ENCODE measurements around the gene SCARB1. TPM values are rescaled to one million over a fixed set of nuclear protein-coding genes. Genes with fewer than 3 reads are reported as not detected.

SCARB1 gene
- total RNA-seq, 1 experiment from 2014 or later, result 106 TPM

DNA sequence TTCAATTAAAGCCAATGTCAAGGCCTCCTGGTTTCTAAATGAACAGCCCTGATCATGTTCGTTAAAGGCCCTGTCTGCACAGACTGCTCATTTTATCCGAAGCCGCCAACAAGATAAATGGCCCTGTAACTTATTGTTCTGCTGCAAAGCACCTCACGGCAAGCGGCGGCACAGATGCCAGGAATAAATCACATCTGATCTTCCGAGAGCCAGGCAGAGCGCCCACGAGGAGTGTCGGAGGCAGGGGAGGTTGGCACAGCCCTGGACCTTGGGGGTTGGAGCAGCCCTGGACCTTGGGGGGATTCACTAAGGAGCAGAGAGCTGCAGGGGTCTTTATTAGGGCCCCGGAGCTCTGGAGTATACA lies 110.5 kb downstream of the SCARB1 start:
- peaks cover 3% of the 10 kb centered on the region for H3K27me3 Mint-ChIP-seq (ENCODE audit: insufficient read depth, unreplicated experiment)
- H3K36me3 Mint-ChIP-seq (ENCODE audit: insufficient read depth, unreplicated experiment), result no peaks in the 10 kb centered on the region
- Histone ChIP-seq H3K4me1 (no peaks in the 10 kb centered on the region), H3K27me3 (replicated peaks; ENCODE audit: control insufficient read depth, insufficient read depth, low read length) (no peaks in the 10 kb centered on the region; the same call in 1 of the 2 replicates), H3K4me3 (ENCODE audit: low read depth, low read length) (no peak overlapping the region), H3K36me3 (ENCODE audit: control insufficient read depth, insufficient read depth, low read length) (no peaks in the 10 kb centered on the region), H3K9me3 (no peaks in the 10 kb centered on the region)
- no peak overlapping the region for H3K27ac Mint-ChIP-seq (ENCODE audit: unreplicated experiment)
- no peak overlapping the region for H3K4me3 Mint-ChIP-seq (ENCODE audit: unreplicated experiment)
- ChIA-PET POLR2A (no interaction called here), CTCF (no interaction called here)
- no peak for DNase-seq
- H3K9me3 Mint-ChIP-seq (ENCODE audit: unreplicated experiment), result peaks cover 20% of the 10 kb centered on the region
- H3K4me1 Mint-ChIP-seq (ENCODE audit: low read depth, unreplicated experiment), result no peaks in the 10 kb centered on the region
- no peak for TF ChIP-seq CTCF (IDR thresholded peaks at IDR 0.05; ENCODE audit: insufficient read depth in 1 of 2, low read depth in 1 of 2, low read length in 1 of 2, severe bottlenecking in 1 of 2, unreplicated experiment in 1 of 2)
- intact Hi-C loops (cut with micrococcal nuclease; ENCODE audit: unreplicated experiment), result loop anchor here (5.0 kb wide), 1 partner anchor 186 kb away; the partner anchor contains the start of gene NCOR2
- no TSS peak for BruUV-seq (replicated peaks)

DNA sequence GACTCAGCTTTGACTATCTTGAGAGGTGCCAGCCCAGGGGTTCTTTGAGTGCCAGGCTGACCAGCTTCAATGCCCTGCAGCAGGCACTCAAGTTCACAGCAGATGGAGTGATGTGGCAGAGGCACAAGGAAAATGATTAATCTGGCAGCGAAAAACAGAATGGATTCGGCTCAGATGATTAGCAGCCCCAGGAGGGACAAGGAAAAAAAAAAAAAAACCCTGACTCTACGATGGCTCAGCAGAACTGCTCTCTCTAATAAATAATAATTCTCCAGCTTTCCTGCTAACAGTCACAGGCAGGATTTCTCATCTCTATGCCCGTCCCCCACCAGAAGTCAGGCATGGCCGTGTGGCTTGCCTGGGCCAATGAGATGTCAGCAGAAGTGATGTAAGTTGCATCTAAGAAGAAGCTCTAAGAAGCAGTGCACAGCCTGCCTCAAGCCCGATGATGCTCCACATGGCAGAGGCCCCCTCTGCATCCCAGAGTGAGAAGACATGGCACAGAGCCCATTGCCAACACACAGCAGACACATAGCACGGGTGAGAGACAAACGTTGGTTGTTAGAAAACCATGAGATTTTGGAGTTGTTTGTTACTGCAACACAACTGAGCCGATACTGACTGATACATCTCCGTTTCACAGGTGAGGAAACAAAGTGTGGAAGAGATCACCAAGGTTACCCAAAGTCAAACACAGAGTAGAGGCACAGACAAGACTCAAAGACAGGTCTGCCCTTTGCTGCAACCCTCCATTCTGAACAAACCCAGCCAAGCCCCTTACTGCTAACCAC lies 111.0 kb downstream of the SCARB1 start:
- no TSS peak for BruUV-seq (replicated peaks)
- no peak overlapping the region for H3K27ac Mint-ChIP-seq (ENCODE audit: unreplicated experiment)
- no peaks in the 10 kb centered on the region; the same call in 1 of the 2 replicates for H3K27me3 ChIP-seq (replicated peaks; ENCODE audit: control insufficient read depth, insufficient read depth, low read length)

More for the DNA sequence above, 111.0 kb downstream of the SCARB1 start:
- Mint-ChIP-seq H3K27me3 (ENCODE audit: insufficient read depth, unreplicated experiment) (peaks cover 2% of the 10 kb centered on the region), H3K4me3 (ENCODE audit: unreplicated experiment) (no peak overlapping the region), H3K4me1 (ENCODE audit: low read depth, unreplicated experiment) (no peaks in the 10 kb centered on the region), H3K9me3 (ENCODE audit: unreplicated experiment) (peaks cover 15% of the 10 kb centered on the region), H3K36me3 (ENCODE audit: insufficient read depth, unreplicated experiment) (no peaks in the 10 kb centered on the region)
- ChIA-PET CTCF (no interaction called here), POLR2A (no interaction called here)
- TF ChIP-seq CTCF (IDR thresholded peaks at IDR 0.05; ENCODE audit: insufficient read depth in 1 of 2, low read depth in 1 of 2, low read length in 1 of 2, severe bottlenecking in 1 of 2, unreplicated experiment in 1 of 2), result no peak
- H3K9me3 ChIP-seq, result no peaks in the 10 kb centered on the region
- no peak overlapping the region for H3K4me3 ChIP-seq (ENCODE audit: low read depth, low read length)
- DNase-seq, result no peak
- H3K4me1 ChIP-seq, result peaks cover 3% of the 10 kb centered on the region
- H3K36me3 ChIP-seq (ENCODE audit: control insufficient read depth, insufficient read depth, low read length), result no peaks in the 10 kb centered on the region
- intact Hi-C loops (cut with micrococcal nuclease; ENCODE audit: unreplicated experiment), result loop anchor here (5.0 kb wide), 1 partner anchor 185 kb away; the partner anchor contains the start of gene NCOR2
